Measurements from ENCODE around the gene PPP6R3. TPM values are rescaled to one million over a fixed set of nuclear protein-coding genes. Genes with fewer than 3 reads are reported as not detected.

PPP6R3 gene
- total and polyA plus RNA-seq, 2 experiments from 2014 or later: 31.5 to 108 TPM

DNA sequence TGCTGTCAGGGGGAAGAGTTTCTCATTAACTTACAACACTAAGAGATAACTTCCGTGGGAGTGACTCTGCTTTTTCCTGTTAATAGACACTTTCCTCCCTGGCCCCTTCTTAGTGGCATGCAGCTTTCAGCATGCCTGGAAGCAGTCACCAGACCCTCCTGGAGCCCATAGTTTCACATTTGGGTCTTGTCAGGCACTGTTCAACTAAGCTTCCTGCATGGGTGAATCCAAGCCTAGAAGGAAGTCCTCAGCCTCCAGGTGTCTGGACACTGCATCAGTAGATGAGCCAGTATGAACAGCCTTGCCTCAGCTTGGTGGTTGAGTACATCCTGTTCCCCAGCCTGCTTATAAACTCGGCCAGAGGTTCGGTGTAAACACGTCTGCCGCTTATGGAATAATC is 68.1 kb downstream of the PPP6R3 start:
- TF ChIP-seq EZH2 (IDR thresholded peaks at IDR 0.05; ENCODE audit: borderline replicate concordance) (no peak), CTCF (IDR thresholded peaks at IDR 0.05; ENCODE audit: poor library complexity) (no peak), EZH2phosphoT487 (IDR thresholded peaks at IDR 0.05; ENCODE audit: low read depth, severe bottlenecking, unreplicated experiment) (no peak)
- Histone ChIP-seq H3K36me3 (replicated peaks; ENCODE audit: insufficient read depth, low read depth) (no peaks in the 10 kb centered on the region), H3K9me2 (replicated peaks; ENCODE audit: insufficient read depth) (no peaks in the 10 kb centered on the region), H3K9me3 (ENCODE audit: low read depth) (no peaks in the 10 kb centered on the region), H3K27me3 (no peaks in the 10 kb centered on the region), H3K4me1 (ENCODE audit: insufficient read depth) (peaks cover 37% of the 10 kb centered on the region), H3K27ac (peak overlapping the region; percentile 15), H2AFZ (no peak overlapping the region), H3K79me2 (peaks cover 92% of the 10 kb centered on the region), H3K4me3 (no peak overlapping the region), H3K4me2 (no peak overlapping the region), H4K20me1 (ENCODE audit: insufficient read depth, poor library complexity, severe bottlenecking) (peaks cover 32% of the 10 kb centered on the region)
- DNase-seq (ENCODE audit: low spot score): peak; percentile 47
- WGBS (ENCODE audit: low lambda C conversion rate, missing lambda C conversion rate): 73% methylated on average over 5 of the region's 5 CpGs

DNA sequence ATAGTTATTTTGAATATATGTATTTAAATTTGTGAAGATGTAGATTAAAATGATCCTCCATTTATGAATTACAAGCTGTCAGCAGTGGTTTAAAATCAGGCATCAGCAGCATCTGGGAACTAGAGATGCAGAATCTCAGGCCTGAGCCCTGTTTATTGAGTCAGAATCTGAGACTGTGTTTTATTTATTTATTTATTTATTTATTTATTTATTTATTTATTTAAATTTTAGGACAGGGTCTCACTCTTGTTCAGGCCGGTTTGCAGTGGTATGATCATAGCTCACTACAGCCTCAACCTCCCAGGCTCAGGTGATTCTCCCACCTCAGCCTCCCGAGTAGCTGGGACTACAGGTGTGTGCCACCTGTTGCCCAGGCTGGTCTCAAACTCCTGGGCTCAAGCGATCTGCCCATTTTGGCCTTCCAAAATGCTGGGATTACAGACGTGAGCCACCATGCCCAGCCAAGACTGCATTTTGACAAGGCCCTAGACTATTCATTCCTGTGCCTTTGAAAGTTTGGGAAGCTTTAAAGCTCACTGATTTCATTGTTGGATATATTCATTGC is 70.7 kb downstream of the PPP6R3 start:
- Histone ChIP-seq H3K27me3 (no peaks in the 10 kb centered on the region), H3K27ac (peak overlapping the region; percentile 76), H3K4me2 (no peak overlapping the region), H3K9me2 (replicated peaks; ENCODE audit: insufficient read depth) (no peaks in the 10 kb centered on the region), H3K4me3 (no peak overlapping the region), H3K4me1 (ENCODE audit: insufficient read depth) (peaks cover 35% of the 10 kb centered on the region), H3K79me2 (peaks cover 93% of the 10 kb centered on the region), H2AFZ (no peak overlapping the region), H3K36me3 (replicated peaks; ENCODE audit: insufficient read depth, low read depth) (no peaks in the 10 kb centered on the region), H4K20me1 (ENCODE audit: insufficient read depth, poor library complexity, severe bottlenecking) (peaks cover 22% of the 10 kb centered on the region), H3K9me3 (ENCODE audit: low read depth) (no peaks in the 10 kb centered on the region)
- no peak for TF ChIP-seq EZH2phosphoT487 (IDR thresholded peaks at IDR 0.05; ENCODE audit: low read depth, severe bottlenecking, unreplicated experiment)
- TF ChIP-seq EZH2 (IDR thresholded peaks at IDR 0.05; ENCODE audit: borderline replicate concordance): no peak
- no peak for TF ChIP-seq CTCF (IDR thresholded peaks at IDR 0.05; ENCODE audit: poor library complexity)
- WGBS (ENCODE audit: low lambda C conversion rate, missing lambda C conversion rate): 91% methylated on average over 4 of the region's 4 CpGs
- no peak for DNase-seq (ENCODE audit: low spot score)

DNA sequence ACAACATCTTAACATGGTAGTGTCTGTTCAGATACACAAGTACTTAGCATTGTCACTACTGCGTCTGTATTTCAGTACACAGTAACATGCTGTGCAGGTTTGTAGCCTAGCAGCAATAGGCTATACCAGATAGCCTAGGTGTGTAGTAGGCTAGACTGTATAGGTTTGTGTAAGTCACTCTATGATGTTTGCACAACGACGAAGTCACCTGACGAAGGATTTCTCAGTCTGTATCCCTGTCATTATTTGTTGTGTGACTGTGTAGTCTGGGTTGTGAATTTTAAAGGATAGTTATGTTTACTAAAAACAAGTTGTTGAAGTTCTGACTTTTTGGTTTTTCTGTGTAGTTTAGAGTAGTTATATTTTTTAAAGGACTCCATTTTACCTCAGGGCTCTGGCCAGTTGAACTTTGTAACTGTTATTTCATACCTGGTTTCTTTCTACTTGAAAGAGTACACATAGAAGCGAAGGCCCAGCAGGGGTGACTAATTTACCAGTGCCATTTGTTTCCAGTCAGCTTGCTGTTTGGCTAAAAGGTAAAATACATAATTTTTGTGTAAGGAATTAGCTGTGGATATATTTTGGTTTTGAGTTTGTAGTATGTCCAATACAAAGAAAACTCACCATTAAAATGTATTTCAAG is 72.3 kb downstream of the PPP6R3 start:
- H3K4me2 ChIP-seq: peak overlapping the region; percentile 57
- H3K79me2 ChIP-seq: peaks cover 93% of the 10 kb centered on the region
- no peaks in the 10 kb centered on the region for H3K9me3 ChIP-seq (ENCODE audit: low read depth)
- DNase-seq (ENCODE audit: low spot score): peak; percentile 54
- TF ChIP-seq EZH2 (IDR thresholded peaks at IDR 0.05; ENCODE audit: borderline replicate concordance): no peak
- no peak for TF ChIP-seq CTCF (IDR thresholded peaks at IDR 0.05; ENCODE audit: poor library complexity)
- TF ChIP-seq EZH2phosphoT487 (IDR thresholded peaks at IDR 0.05; ENCODE audit: low read depth, severe bottlenecking, unreplicated experiment): no peak
- WGBS (ENCODE audit: low lambda C conversion rate, missing lambda C conversion rate): 55% methylated on average over 5 of the region's 5 CpGs
- no peaks in the 10 kb centered on the region for H3K9me2 ChIP-seq (replicated peaks; ENCODE audit: insufficient read depth)
- no peak overlapping the region for H3K4me3 ChIP-seq
- H3K27me3 ChIP-seq: no peaks in the 10 kb centered on the region
- peaks cover 31% of the 10 kb centered on the region for H3K4me1 ChIP-seq (ENCODE audit: insufficient read depth)
- peaks cover 2% of the 10 kb centered on the region for H3K36me3 ChIP-seq (replicated peaks; ENCODE audit: insufficient read depth, low read depth)
- H2AFZ ChIP-seq: no peak overlapping the region
- H3K27ac ChIP-seq: peak overlapping the region; percentile 76
- H4K20me1 ChIP-seq (ENCODE audit: insufficient read depth, poor library complexity, severe bottlenecking): peaks cover 35% of the 10 kb centered on the region
